ENCODE measurements around the gene DPYSL3.
A peak's percentile ranks its signal among the peaks of the same experiment; 100 is the strongest.

The DPYSL3 gene

GRCh38 chr5:147530530-147531389 lies 20.9 kb upstream of the DPYSL3 start:
- no peak for TF ChIP-seq CTCF (IDR thresholded peaks at IDR 0.05; ENCODE audit: low read length, missing control alignments)
- DNase-seq (ENCODE audit: low read depth): peak; percentile 92
- H3K4me3 ChIP-seq (replicated peaks; ENCODE audit: low read depth, low read length): no peak overlapping the region

- no peak for DNase-seq (ENCODE audit: low read depth)
- H3K4me3 ChIP-seq (replicated peaks; ENCODE audit: low read depth, low read length): no peak overlapping the region
- no peak for TF ChIP-seq CTCF (IDR thresholded peaks at IDR 0.05; ENCODE audit: low read length, missing control alignments)
These were observed 13.2 kb upstream of the DPYSL3 start for GRCh38 chr5:147523069-147523468.

- peak; percentile 33 for DNase-seq (ENCODE audit: low read depth)
These were observed 12.6 kb upstream of the DPYSL3 start for GRCh38 chr5:147522435-147522834.

GRCh38 chr5:147520450-147520849 lies 10.6 kb upstream of the DPYSL3 start:
- no peak overlapping the region for H3K4me3 ChIP-seq (replicated peaks; ENCODE audit: low read depth, low read length)
- DNase-seq (ENCODE audit: low read depth): peak; percentile 32
- no peak for TF ChIP-seq CTCF (IDR thresholded peaks at IDR 0.05; ENCODE audit: low read length, missing control alignments)

More at GRCh38 chr5:147522435-147522834, 12.6 kb upstream of the DPYSL3 start:
- no peak for TF ChIP-seq CTCF (IDR thresholded peaks at IDR 0.05; ENCODE audit: low read length, missing control alignments)
- no peak overlapping the region for H3K4me3 ChIP-seq (replicated peaks; ENCODE audit: low read depth, low read length)

- peak; percentile 40 for DNase-seq (ENCODE audit: low read depth)
- no peak overlapping the region for H3K4me3 ChIP-seq (replicated peaks; ENCODE audit: low read depth, low read length)
- TF ChIP-seq CTCF (IDR thresholded peaks at IDR 0.05; ENCODE audit: low read length, missing control alignments): no peak
These were observed 9.5 kb upstream of the DPYSL3 start for GRCh38 chr5:147519380-147519779.

GRCh38 chr5:147517383-147517782 lies 7.5 kb upstream of the DPYSL3 start:
- no peak for DNase-seq (ENCODE audit: low read depth)
- H3K4me3 ChIP-seq (replicated peaks; ENCODE audit: low read depth, low read length): no peak overlapping the region
- TF ChIP-seq CTCF (IDR thresholded peaks at IDR 0.05; ENCODE audit: low read length, missing control alignments): no peak

GRCh38 chr5:147515269-147515668 lies 5.4 kb upstream of the DPYSL3 start:
- DNase-seq (ENCODE audit: low read depth): no peak
- H3K4me3 ChIP-seq (replicated peaks; ENCODE audit: low read depth, low read length): no peak overlapping the region
- TF ChIP-seq CTCF (IDR thresholded peaks at IDR 0.05; ENCODE audit: low read length, missing control alignments): no peak

Data from fibroblast of pulmonary artery (primary cell).